Mucosa of rectum (tissue), 2 donors: ENCODE measurements around the gene SLC25A25.

Source experiments
- H3K27ac ChIP-seq, 2 donors: one replicate each; pipeline ENCODE4 v1.7.0; 2013; ENCODE audit warnings: inconsistent platforms in 2 of 2, low read depth in 2 of 2, low read length in 2 of 2
- H3K27me3 ChIP-seq, 2 donors: one replicate each; pipeline ENCODE4 v1.7.0; 2013; ENCODE audit warnings: low read length in 2 of 2; ENCODE audit not compliant: control insufficient read depth in 2 of 2, insufficient read depth in 2 of 2
- H3K36me3 ChIP-seq, 2 donors: one replicate each; pipeline ENCODE4 v1.7.0; 2013; ENCODE audit warnings: low read length in 2 of 2; ENCODE audit not compliant: control insufficient read depth in 2 of 2, insufficient read depth in 2 of 2
- H3K4me1 ChIP-seq, 2 donors: one replicate each; pipeline ENCODE4 v1.7.0; 2013; ENCODE audit warnings: low read length in 2 of 2, mild to moderate bottlenecking in 1 of 2; ENCODE audit not compliant: control insufficient read depth in 2 of 2, insufficient read depth in 2 of 2
- H3K4me3 ChIP-seq, 2 donors: one replicate each; pipeline ENCODE4 v1.7.0; 2013; ENCODE audit warnings: low read length in 2 of 2
- H3K9ac ChIP-seq, 2 donors: one replicate each; pipeline ENCODE4 v1.7.0; 2013; ENCODE audit warnings: low read length in 2 of 2, low read depth in 1 of 2, mild to moderate bottlenecking in 1 of 2
- H3K9me3 ChIP-seq, 2 donors: one replicate each; pipeline ENCODE4 v1.7.0; 2013; ENCODE audit warnings: low read length in 2 of 2; ENCODE audit not compliant: control insufficient read depth in 2 of 2
- donor health status: healthy.
- donor health status: Normal muscosa, but diverticular disease.

The SLC25A25 gene

GRCh38 chr9:128118971-128119665 lies 51.1 kb downstream of the SLC25A25 start:
- Histone ChIP-seq H3K4me3 (no peak overlapping the region), H3K27ac (no peak overlapping the region), H3K4me1 (peaks cover 26 to 37% of the 10 kb centered on the region in 2 donors), H3K9ac (no peak overlapping the region), H3K27me3 (no peaks in the 10 kb centered on the region), H3K36me3 (peaks cover 24 to 33% of the 10 kb centered on the region in 2 donors), H3K9me3 (no peaks in the 10 kb centered on the region)

- H3K36me3 ChIP-seq, result peaks cover 31 to 38% of the 10 kb centered on the region in 2 donors
- peaks cover 31% of the 10 kb centered on the region in 2 donors for H3K4me1 ChIP-seq
- H3K9me3 ChIP-seq, result no peaks in the 10 kb centered on the region
- no peak overlapping the region for H3K4me3 ChIP-seq
- H3K27me3 ChIP-seq, result no peaks in the 10 kb centered on the region
- no peak overlapping the region for H3K27ac ChIP-seq
- no peak overlapping the region for H3K9ac ChIP-seq
These were observed 52.2 kb downstream of the SLC25A25 start for GRCh38 chr9:128120061-128120740.

GRCh38 chr9:128120741-128121465 lies 52.9 kb downstream of the SLC25A25 start:
- Histone ChIP-seq H3K9me3 (no peaks in the 10 kb centered on the region), H3K4me3 (no peak overlapping the region), H3K36me3 (peaks cover 31 to 38% of the 10 kb centered on the region in 2 donors), H3K4me1 (peaks cover 29 to 32% of the 10 kb centered on the region in 2 donors), H3K27ac (no peak overlapping the region), H3K9ac (no peak overlapping the region), H3K27me3 (no peaks in the 10 kb centered on the region)

- H3K36me3 ChIP-seq, result peaks cover 31 to 38% of the 10 kb centered on the region in 2 donors
- no peak overlapping the region for H3K9ac ChIP-seq
- no peaks in the 10 kb centered on the region for H3K9me3 ChIP-seq
- no peak overlapping the region for H3K4me3 ChIP-seq
- no peak overlapping the region for H3K27ac ChIP-seq
- H3K4me1 ChIP-seq, result peaks cover 29 to 33% of the 10 kb centered on the region in 2 donors
- H3K27me3 ChIP-seq, result no peaks in the 10 kb centered on the region
These were observed 53.4 kb downstream of the SLC25A25 start for GRCh38 chr9:128121466-128121810.

GRCh38 chr9:128121924-128122808 lies 54.1 kb downstream of the SLC25A25 start:
- H3K9me3 ChIP-seq, result no peaks in the 10 kb centered on the region
- no peak overlapping the region for H3K27ac ChIP-seq
- no peaks in the 10 kb centered on the region for H3K27me3 ChIP-seq
- H3K4me1 ChIP-seq, result peaks cover 24 to 26% of the 10 kb centered on the region in 2 donors
- H3K36me3 ChIP-seq, result peaks cover 31 to 38% of the 10 kb centered on the region in 2 donors
- no peak overlapping the region for H3K4me3 ChIP-seq
- H3K9ac ChIP-seq, result no peak overlapping the region

GRCh38 chr9:128122809-128123175 lies 54.8 kb downstream of the SLC25A25 start:
- no peaks in the 10 kb centered on the region for H3K9me3 ChIP-seq
- peaks cover 31 to 38% of the 10 kb centered on the region in 2 donors for H3K36me3 ChIP-seq
- no peak overlapping the region for H3K27ac ChIP-seq

GRCh38 chr9:128123451-128124080 lies 55.5 kb downstream of the SLC25A25 start:
- Histone ChIP-seq H3K4me3 (no peak overlapping the region), H3K4me1 (peaks cover 16 to 18% of the 10 kb centered on the region in 2 donors), H3K36me3 (peaks cover 31 to 38% of the 10 kb centered on the region in 2 donors), H3K27me3 (no peaks in the 10 kb centered on the region), H3K9ac (no peak overlapping the region), H3K9me3 (no peaks in the 10 kb centered on the region), H3K27ac (no peak overlapping the region)

More at GRCh38 chr9:128122809-128123175, 54.8 kb downstream of the SLC25A25 start:
- H3K4me1 ChIP-seq, result peaks cover 19 to 21% of the 10 kb centered on the region in 2 donors
- H3K9ac ChIP-seq, result no peak overlapping the region
- H3K4me3 ChIP-seq, result no peak overlapping the region
- no peaks in the 10 kb centered on the region for H3K27me3 ChIP-seq

GRCh38 chr9:128124451-128124850 lies 56.4 kb downstream of the SLC25A25 start:
- no peak overlapping the region for H3K4me3 ChIP-seq
- H3K9me3 ChIP-seq, result no peaks in the 10 kb centered on the region
- H3K27ac ChIP-seq, result no peak overlapping the region
- no peaks in the 10 kb centered on the region for H3K27me3 ChIP-seq
- no peak overlapping the region for H3K9ac ChIP-seq
- peaks cover 31 to 38% of the 10 kb centered on the region in 2 donors for H3K36me3 ChIP-seq
- H3K4me1 ChIP-seq, result peaks cover 25% of the 10 kb centered on the region in 2 donors

GRCh38 chr9:128124873-128125579 lies 57.0 kb downstream of the SLC25A25 start:
- Histone ChIP-seq H3K27ac (no peak overlapping the region), H3K27me3 (no peaks in the 10 kb centered on the region), H3K36me3 (peaks cover 31 to 38% of the 10 kb centered on the region in 2 donors), H3K4me1 (peaks cover 25% of the 10 kb centered on the region in 2 donors), H3K9me3 (no peaks in the 10 kb centered on the region), H3K9ac (no peak overlapping the region), H3K4me3 (no peak overlapping the region)
